GM19455 (cell line): ENCODE data around the gene ABCA12.

Experiments used
- ATAC-seq: cut with Tn5 transposase; IDR thresholded peaks from one replicate; pipeline ENCODE4 v1.9.1; 2021; ENCODE audit not compliant: unreplicated experiment

Gene ABCA12

GRCh38 chr2:215137329-215137686 lies 1.1 kb downstream of the ABCA12 start:
- ATAC-seq: no peak

- no peak for ATAC-seq
Observed at GRCh38 chr2:215136669-215137328, 1.6 kb downstream of the ABCA12 start.

GRCh38 chr2:215120401-215120800 lies 18.0 kb downstream of the ABCA12 start:
- no peak for ATAC-seq

- ATAC-seq: no peak
Observed at GRCh38 chr2:215119847-215120246, 18.6 kb downstream of the ABCA12 start.

- ATAC-seq: no peak
Observed at GRCh38 chr2:215110918-215111317, 27.5 kb downstream of the ABCA12 start.

GRCh38 chr2:215107216-215108056 lies 31.0 kb downstream of the ABCA12 start:
- ATAC-seq: no peak

- ATAC-seq: no peak
Observed at GRCh38 chr2:215105607-215106354, 32.6 kb downstream of the ABCA12 start.

GRCh38 chr2:215104226-215104625 lies 34.2 kb downstream of the ABCA12 start:
- no peak for ATAC-seq

- ATAC-seq: no peak
Observed at GRCh38 chr2:215098875-215099274, 39.6 kb downstream of the ABCA12 start.

- no peak for ATAC-seq
Observed at GRCh38 chr2:215084080-215084479, 54.3 kb downstream of the ABCA12 start.

GRCh38 chr2:215083146-215083545 lies 55.3 kb downstream of the ABCA12 start:
- no peak for ATAC-seq

GRCh38 chr2:215082446-215082845 lies 56.0 kb downstream of the ABCA12 start:
- no peak for ATAC-seq

- ATAC-seq: no peak
Observed at GRCh38 chr2:215080545-215080944, 57.9 kb downstream of the ABCA12 start.

- no peak for ATAC-seq
Observed at GRCh38 chr2:215071676-215072075, 66.8 kb downstream of the ABCA12 start.

- ATAC-seq: no peak
Observed at GRCh38 chr2:215068399-215068798, 70.0 kb downstream of the ABCA12 start.

- ATAC-seq: no peak
Observed at GRCh38 chr2:215066124-215066523, 72.3 kb downstream of the ABCA12 start.

- no peak for ATAC-seq
Observed at GRCh38 chr2:215063526-215063925, 74.9 kb downstream of the ABCA12 start.

GRCh38 chr2:215060861-215061536 lies 77.4 kb downstream of the ABCA12 start:
- no peak for ATAC-seq

- ATAC-seq: no peak
Observed at GRCh38 chr2:215059724-215060123, 78.7 kb downstream of the ABCA12 start.

- no peak for ATAC-seq
Observed at GRCh38 chr2:215055891-215056290, 82.5 kb downstream of the ABCA12 start.

- ATAC-seq: no peak
Observed at GRCh38 chr2:215052810-215053209, 85.6 kb downstream of the ABCA12 start.
